ENCODE measurements around the gene LCN6.
"Not testable (repeated sequence)": the region's sequence is repeated elsewhere in the genome, so short reads cannot be mapped to it uniquely, and the experiment has no call there.

Gene LCN6, protein sequence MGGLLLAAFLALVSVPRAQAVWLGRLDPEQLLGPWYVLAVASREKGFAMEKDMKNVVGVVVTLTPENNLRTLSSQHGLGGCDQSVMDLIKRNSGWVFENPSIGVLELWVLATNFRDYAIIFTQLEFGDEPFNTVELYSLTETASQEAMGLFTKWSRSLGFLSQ

DNA sequence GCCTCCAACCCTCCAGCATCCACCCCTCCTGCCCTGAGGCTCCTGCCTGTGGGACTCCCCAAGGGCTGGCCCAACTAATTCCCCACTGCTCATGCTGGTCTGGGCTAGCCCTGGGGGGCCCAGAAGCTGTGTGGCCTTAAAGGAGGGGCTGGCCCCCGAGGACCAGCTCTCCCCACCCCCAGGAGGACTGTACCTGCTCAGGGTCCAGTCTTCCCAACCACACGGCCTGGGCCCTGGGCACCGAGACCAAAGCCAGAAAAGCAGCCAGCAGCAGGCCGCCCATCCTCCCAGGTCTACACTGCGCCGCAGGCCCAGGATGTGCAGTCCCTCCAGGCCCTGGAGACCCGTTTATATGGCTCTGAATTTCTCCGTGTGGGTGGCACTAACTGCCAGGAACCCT lies at the start of gene LCN6:
LCN6 (minus strand) TSS at position 325 of the 400 bp plus-strand sequence; CDS start at position 283, 42 bp downstream.
- no peak for DNase-seq (ENCODE audit: low spot score)

DNA sequence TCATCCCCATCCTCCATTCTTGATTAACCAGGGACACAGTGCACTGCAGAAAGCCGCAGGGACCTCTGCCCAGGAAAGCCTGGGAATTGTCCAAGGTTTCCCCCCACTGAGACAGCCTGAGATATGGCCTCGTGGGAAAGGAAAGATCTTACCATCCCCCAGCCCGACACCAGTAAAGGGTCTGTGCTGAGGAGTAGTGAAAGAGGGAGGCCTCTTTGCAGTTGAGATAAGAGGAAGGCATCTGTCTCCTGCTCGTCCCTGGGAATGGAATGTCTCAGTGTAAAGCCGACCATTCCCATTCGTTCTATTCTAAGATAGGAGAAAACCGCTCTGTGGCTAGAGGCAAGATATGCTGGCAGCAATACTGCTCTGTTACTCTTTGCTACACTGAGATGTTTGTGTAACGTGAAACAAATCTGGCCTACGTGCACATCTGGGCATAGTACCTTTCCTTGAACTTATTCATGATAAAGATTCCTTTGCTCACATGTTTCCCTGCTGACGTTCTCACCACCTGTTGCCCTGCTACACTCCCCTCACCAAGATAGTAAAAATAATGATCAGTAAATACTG lies 48.5 kb upstream of the LCN6 start:
- DNase-seq (ENCODE audit: low spot score), result not testable (repeated sequence)

DNA sequence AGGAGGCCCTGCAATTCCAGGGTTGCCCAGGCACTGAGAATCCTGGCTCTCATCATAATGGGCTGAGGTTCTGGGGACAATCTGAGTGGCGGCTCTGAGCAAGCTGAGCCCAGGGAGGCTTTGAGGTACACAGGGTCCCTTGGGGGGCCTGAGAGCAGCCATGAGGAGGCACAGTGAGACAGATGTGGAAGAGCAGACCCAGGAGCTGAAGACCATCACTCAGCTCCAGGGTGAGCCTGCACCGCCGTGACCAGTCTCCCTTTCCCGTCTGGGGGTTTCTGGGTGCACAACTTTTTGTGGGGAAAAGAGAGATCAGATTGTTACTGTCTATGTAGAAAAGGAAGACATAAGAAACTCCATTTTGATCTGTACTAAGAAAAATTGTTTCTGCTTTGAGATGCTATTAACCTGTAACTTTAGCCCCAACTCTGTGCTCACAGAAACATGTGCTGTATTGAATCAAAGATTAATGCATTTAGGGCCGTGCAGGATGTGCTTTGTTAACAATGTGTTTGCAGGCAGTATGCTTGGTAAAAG lies 48.0 kb upstream of the LCN6 start, which contains the start of gene CCDC183:
CCDC183 (plus strand) TSS at position 101 of the 537 bp plus-strand sequence; CDS start at position 161, 60 bp downstream.
- DNase-seq (ENCODE audit: low spot score), result no peak

DNA sequence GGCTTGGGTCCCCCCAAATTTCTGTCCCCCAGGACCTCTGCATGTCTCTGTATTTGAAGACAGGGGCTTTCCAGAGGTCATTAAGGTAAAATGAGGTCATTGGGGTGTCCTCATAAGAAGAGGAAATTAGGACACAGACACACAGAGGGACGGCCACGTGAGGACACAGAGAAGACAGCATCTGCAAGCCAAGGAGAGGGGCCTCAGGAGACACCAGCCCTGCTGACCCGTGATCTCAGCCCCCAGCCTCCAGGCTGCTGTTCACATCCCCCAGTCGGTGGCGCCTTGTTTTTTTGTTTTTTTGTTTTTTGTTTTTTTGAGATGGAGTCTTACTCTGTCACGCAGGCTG lies 46.6 kb upstream of the LCN6 start:
- no peak for DNase-seq (ENCODE audit: low spot score)

DNA sequence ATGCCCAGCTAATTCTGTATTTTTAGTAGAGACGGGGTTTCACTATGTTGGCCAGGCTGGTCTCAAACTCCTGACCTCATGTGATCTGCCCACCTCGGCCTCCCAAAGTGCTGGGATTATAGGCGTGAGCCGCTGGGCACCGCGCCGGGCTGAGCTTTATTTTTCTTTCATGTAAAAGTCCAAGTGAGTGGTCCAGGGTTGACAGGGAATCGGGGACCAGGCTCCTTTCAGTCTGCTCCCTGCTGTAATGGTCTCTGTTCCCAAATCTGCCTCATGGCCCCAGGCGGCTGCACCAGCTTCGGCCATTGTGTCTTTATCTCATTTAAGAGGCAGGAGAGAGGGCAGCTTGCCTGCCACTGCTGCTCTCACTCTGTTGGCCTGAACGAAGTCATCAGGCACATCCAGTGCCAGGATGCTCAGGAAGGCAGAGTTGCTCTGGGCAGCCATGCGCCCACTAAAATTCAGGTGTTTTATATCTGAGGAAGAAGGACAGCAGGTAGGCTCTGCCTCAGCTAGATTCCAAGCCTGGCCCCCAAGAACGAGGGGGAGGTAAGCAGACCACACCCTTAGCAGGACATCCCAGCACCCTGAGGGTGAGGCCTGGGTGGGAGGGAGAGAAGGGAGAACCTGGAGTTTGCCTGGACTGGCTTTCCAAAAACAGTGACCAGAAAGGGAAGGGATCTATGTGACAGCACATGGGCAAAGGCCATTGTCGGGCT lies 46.1 kb upstream of the LCN6 start:
- DNase-seq (ENCODE audit: low spot score), result no peak

DNA sequence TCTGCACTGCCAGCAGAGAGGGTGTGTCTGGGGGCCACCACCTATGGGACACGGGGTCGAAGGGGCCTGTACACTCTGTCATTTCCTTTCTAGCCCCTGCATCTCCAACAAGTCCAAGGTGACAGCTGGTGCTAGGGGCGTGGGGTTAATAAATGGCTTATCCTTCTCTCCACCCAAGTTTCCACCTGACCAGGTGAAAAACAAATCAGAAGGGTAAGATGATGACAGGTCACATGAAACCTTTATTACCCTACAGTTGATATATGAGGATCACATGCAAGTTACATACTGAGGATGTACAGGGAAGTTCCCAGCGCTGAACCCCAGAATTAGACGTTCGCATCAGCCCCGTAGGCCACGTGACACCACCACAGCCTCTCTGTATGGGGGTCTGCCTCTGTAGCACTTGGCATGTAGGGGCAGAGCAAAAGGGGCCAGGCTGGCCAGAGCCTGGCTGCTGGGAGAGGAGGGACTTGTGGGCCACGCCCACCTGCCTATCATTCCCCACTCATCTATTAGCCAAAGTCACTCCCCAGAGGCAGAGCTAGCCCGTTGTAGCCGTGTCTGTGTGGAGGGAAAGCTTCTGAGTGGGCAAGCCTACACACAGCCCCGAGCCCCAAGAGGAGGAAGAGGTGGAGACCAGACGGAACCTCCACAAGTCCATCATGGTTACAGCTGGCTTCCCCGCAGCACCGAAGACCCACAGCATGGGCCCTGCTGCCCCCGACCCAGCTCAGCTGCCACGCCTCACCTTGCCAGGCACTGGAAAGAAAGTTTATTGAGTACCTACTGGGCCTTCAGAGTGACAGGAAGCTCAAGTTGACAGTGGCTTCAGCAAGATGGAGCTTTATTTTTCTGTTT lies 45.0 kb upstream of the LCN6 start:
- no peak for DNase-seq (ENCODE audit: low spot score)

DNA sequence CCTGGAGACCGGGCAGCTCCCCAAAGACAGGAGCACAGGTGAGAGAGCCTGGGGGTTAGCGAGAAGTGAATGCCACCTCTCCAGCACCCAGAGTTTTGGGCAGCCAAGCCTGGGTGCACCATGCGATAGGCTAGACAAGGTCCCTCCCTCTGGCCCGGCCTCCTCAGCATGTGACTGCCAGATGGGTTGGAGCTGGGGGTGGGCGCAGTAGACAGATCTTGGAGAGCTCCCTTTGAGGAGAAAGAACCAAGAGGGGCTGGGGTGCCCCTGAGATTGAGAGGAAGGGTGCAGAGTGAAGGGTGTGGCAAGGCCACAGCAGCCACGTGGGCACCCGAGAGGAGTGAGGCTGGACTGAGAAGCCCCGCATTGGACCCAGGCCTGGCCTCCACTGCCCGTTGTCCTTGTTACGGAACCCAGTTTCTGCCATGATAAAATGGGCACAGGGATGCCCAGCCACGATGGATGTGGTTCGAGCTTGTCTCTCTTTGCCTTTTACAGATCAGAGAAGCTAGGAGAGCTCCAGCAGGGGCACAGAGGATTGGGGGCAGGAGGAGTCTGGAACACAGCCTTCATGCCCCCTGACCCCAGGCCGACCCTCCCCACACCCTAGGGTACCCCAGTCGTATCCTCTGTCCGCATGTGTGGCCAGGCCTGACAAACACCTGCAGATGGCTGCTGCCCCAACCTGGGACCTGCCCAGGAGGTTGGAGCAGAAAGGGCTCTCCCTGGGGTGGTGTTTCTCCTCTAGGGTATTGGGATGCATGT lies 44.2 kb upstream of the LCN6 start:
- no peak for DNase-seq (ENCODE audit: low spot score)

GRCh38 chr9:136791516-136792276 lies 43.4 kb upstream of the LCN6 start:
- no peak for DNase-seq (ENCODE audit: low spot score)

DNA sequence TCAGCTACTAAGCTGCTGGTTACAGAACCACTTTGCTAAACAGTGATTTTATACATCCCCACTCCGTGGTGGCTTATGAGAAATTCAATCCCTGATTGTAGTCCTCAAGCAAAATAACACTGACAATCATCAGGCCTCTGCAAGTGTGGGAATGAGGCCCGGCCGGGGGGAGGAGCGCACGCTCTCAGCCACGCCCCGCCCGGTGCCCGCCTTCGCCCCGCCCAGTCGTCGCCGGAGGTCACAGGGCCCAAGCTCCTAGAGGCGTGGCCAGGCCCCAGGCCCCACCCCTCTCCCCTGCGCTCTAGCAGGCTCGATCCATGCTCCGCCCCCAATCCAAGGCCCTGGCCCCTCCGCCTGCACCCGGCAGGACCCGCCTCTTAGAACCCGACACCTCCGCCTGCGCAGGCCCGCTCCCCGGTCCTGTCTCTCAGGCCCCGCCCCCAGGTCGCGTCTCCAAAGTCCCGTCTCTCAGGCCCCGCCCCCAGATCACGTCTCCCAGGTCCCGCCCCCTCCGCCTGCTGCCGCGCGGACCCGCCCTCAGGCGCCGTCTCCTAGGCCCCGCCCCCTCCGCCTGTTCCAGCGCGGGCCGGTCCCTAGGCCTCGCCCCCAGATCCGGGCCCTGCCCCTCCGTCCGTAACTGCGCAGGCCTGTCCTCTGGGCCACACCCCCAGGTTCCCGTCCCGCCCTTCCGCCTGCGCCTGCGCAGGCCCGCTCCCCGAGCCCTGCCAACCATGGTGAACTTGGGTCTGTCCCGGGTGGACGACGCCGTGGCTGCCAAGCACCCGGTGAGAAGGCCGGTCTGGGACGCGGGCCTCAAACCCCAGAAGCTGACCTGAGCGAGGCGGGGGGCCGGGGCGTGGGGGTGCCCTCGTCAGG lies 42.6 kb upstream of the LCN6 start, which contains the start of gene TMEM141:
TMEM141 (plus strand) TSS at position 705 of the 876 bp plus-strand sequence; CDS start at position 732, 27 bp downstream.
- peak; percentile 99 for DNase-seq (ENCODE audit: low spot score)

DNA sequence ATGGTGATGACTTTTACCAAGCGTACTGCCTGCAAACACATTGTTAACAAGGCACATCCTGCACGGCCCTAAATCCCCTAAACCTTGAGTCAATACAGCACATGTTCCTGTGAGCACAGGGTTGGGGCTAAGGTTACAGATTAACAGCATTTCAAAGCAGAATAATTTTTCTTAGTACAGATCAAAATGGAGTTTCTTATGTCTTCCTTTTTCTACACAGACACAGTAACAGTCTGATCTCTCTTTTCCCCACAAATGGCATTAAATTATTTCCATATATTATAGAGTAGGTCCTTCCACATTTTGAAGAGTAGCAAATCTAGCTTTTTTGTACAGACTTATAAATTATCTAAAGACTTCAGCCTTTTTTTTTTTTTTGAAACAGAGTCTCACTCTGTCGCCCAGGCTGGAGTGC lies 41.2 kb upstream of the LCN6 start:
- DNase-seq (ENCODE audit: low spot score), result no peak

DNA sequence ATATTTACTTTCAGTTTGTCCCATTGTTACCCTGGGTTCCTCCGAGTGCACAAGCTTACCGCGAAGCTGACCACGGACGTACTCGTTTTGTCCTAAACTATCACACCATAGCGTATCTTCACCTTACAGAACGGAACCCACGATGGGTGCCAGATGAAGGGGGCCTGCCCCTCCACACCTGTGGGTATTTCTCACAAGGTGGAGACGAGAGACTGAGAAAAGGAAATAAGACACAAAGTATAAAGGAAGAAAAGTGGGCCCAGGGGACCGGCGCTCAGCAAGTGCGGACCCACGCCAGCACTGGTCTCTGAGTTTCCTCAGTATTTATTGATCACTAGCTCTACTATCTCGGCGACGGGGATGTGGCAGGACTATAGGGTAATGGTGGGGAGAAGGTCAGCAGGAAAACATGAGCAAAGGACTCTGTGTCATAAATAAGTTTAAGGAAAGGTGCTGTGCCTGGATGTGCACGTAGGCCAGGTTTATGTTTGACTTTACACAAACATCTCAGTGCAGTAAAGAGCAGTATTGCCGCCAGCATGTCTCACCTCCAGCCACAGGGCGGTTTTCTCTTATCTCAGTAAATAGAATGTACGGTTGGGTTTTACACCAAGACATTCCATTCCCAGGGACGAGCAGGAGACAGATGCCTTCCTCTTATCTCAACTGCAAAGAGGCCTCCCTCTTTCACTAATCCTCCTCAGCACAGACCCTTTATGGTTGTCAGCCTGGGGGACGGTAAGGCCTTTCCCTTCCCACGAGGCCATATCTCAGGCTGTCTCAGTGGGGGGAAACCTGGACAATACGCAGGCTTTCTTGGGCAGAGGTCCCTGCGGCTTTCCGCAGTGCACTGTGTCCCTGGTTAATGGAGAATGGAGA lies 40.6 kb upstream of the LCN6 start:
- not testable (repeated sequence) for DNase-seq (ENCODE audit: low spot score)

DNA sequence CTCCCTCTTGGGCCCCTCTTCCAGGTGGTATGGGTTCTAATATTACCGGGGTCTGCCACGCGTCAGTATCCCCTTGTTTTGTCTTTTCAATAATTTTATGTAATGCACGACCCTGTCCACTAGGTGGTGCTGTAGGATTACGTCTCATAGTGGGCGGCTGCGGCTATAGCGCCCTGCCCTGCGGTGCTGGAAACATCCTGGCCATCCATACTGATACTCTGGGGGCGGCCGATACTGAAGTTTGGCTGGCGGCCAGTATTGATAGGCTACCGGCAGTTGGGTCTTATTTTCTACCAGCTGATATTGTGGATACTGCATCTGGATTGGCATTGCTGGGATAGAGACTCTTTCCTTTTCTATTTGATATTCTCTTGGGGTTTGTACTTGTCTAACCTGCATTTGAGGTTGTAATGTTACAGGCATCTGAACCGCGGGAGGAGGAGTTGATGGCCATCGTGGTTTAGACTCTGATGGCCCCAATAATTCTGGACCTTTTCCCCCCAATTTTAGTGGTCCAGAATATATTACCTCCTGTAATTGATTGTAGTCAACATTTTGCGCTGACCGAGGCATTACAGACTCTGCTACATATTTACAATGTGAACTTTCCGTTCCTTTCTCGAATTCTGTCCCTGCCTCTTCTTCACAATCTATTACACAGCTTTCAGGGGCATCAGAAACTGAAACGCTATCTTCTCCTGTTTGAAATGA lies 39.5 kb upstream of the LCN6 start:
- peak; percentile 64 for DNase-seq (ENCODE audit: low spot score)

GRCh38 chr9:136786983-136787382 lies 38.7 kb upstream of the LCN6 start:
- DNase-seq (ENCODE audit: low spot score), result not testable (repeated sequence)

DNA sequence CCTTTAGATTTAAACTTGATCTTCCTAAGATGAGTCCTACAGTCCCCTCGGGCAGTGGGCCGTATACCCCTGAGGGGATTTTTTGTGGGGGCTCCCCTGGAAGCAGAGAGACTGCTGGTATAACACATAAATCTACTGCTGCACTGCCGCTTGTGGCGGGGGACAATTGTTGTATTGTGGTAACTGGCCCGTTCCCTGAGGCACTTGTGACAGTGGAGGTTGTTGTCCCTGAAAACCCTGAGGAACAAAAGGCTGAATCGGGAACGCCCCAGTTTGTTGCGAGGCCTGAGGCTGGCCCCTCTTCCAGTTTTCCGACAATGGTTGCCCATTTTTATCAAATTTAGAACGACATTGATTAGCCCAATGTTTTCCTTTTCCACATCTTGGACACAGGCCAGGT lies 38.1 kb upstream of the LCN6 start:
- DNase-seq (ENCODE audit: low spot score), result no peak

DNA sequence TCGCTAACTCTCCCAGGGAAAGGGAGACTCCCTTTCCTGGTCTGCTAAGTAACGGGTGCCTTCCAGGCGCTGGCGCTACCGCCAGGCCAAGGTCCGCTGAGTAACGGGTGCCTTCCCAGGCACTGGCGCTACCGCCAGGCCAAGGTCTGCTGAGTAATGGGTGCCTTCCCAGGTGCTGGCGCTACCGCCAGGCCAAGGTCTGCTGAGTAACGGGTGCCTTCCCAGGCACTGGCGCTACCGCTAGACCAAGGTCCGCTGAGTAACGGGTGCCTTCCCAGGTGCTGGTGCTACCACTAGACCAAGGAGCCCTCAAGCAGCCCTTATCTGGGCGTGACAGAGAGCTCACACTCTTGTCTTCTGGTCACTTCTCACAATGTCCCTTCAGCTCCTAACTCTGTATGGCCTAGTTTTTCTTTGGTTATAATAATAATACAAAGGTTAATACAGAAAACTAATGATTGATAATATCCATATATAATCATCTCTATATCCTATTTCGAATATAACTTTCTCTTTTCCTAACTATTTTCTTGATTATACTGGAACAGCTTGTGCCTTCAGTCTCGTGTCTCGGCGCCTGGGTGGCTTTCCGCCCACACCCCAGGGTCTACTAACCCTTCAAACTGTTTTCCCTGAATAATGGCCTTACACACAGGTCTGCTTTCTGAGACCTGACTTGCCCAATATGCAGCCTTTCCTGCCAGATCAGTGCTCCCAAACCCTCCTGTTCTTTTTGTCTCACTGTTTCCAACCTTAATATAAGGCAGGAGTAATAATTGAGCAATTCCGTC lies 37.4 kb upstream of the LCN6 start:
- not testable (repeated sequence) for DNase-seq (ENCODE audit: low spot score)

DNA sequence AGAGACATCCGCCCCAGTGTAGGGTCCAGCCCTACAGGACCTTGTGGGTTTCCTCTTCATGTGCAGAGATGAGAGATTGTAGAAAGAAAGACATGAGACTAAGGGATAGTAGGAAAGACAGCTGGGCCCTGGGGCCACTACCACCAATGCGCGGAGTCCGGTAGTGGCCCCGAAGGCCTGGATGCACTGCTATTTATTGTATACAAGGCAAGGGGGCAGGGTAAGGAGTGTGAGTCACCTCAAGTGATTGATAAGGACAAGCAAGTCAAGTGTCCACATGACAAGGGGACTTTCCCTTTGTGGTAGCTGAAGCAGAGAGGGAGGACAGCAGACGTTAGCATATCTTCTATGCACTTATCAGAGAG lies 36.7 kb upstream of the LCN6 start:
- DNase-seq (ENCODE audit: low spot score), result no peak
